Measurements from ENCODE around the gene COL15A1.

The COL15A1 gene

DNA sequence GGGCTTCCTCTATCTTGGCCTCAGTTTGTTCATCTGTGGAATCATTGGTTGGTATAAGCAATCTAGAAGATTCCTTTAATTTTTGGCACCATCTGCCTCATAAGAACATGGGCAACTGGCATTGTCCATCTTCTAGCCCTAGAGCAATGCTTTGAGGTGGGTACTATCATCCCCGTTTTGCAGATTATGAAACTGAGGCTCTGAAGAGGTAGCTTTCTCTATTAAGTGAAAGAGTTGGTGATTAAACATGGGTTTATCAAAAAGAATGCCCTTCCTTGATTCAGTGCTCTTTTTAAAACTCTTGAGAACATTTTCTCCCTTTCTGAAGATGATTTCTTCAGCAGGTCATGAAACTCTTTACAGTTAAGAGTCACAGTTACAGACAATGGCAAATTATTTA is 118.8 kb downstream of the COL15A1 start:
- no peak for DNase-seq

DNA sequence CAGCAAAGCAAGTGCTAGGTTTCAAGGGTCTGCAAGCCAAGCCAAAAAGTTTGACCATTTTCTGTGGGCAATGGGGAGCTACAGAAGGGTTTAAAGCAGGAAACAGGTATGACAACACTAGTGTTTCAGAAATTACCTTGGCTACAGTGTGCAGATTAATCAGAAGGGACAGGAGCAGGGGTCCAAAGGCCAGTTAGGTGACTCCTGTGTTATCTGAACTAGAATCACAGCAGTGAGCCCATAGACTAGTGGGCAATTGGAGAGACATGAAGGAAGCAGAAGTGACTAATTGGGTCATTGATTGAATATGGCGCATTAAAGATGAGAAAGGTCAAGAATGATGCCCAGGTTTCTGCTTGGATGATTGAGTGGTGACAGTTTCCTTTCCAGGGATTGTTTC is 119.8 kb downstream of the COL15A1 start:
- DNase-seq: no peak

DNA sequence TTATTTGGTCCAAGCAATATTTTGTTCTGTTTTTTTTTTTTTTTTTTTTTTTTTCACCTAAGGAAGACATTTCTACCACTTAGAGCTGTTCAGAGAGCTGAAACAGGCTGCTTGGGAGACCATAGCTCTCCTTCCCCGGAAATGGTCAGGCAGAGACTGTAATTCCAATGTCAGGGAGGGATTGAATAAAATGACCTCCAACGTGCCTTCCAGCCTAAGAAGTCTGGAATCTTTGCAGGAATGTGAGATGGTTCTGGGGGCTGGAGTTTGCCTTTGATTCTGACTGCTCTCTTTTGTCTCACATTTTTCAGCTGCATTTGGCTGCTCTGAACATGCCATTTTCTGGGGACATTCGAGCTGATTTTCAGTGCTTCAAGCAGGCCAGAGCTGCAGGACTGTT is 122.9 kb downstream of the COL15A1 start:
- no peak for DNase-seq

DNA sequence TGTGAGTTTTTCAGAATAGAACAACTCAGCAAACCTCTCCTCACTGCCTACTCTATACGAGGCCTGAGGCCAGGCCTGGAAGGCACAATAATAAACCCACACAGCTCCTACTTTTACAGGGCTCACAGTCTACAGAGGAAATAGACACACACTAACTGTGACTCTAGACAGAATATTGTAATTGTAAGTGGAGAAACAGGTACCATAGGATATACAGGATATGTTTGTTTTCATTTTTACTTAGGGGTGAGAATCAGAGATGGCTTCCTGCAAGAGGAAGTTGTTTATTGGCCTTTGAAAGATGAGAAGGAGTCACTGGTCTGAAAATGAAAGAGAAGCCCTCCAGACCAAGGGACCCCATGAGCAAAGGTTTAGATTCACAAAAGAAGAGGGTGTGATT is 125.4 kb downstream of the COL15A1 start:
- no peak for DNase-seq

DNA sequence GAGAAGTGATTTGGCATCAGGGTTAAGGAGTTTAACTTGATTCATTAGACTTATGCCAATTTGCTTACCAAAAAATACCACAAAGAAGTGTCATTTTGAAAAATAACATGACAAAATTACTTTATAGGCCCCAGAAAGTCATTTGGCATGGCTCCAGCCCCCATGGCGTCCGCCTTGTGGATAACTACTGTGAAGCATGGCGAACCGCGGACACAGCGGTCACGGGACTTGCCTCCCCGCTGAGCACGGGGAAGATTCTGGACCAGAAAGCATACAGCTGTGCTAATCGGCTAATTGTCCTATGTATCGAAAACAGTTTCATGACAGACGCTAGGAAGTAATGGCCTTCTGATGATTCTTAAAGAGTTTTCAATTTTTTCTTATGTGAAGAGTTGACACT is 125.8 kb downstream of the COL15A1 start:
- no peak for DNase-seq

DNA sequence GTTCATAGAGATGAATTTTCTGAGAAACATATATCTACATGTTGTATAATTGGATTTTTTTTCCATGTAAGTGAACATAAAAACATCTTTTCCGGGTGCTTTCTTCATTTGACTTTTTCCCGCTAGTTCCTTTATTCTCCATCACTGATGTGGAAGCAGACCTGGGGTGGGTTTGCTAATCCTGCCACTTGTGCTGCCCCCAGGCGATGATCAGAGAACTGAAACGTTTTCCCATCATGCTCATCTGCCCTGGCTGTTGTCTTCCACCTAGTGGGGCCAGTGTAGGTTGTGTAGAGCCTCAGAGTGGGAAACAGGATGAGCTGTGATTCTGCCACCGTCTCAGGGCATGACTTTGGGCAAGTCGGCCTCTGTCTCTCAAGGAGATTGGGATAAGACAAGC is 127.0 kb downstream of the COL15A1 start:
- no peak for DNase-seq

DNA sequence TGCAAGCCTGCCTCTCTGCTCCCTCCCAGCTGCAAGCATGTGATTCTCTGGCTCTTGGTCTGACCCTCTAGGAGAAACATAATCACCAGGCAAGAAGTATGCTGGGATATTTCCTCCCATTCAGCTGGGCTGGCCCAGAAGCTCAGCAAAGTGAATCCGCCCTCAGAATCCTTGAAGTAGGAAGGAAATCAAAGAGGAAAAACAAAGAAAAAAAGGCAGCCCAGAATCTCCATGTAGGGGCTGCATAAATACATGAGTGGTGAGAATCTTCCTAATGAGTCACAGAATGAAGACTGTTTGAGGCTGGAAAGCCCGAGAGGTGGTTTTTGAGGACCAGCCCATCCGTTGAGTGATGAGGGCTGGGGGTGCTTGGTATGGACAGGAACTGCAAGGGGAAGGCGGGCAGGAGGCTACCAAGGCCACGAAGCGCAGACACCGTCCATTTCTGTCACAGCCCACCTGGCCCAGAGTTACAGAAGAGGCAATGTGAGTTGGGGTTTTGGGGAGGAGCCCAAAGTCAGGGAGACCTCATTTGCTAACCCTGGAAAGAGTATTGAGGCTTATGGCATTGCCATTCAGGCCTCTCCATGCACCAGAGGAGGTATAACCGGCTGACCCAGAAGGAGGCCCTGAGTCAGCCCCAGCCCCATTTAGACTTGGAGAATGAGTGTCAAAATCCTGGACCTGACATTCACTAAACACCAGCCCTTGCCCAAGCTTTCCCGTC is 127.8 kb downstream of the COL15A1 start:
- DNase-seq: no peak

DNA sequence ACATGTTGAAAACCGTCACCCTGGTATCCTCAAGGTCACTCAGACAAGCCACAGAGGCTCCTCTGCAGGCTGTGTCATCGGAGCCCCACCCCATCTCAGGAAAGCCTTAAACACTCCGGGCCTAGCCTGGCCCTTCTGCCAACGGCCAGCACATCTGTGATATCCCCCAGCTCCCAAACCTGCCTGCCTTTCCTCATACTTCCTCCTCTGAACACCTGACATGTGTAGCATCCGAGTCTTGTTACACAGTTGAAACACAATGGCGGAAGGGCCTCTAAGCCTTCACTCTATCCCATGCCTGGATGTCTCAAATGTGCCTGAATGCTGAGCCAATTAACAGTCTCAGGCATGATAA is 128.3 kb downstream of the COL15A1 start:
- no peak for DNase-seq

DNA sequence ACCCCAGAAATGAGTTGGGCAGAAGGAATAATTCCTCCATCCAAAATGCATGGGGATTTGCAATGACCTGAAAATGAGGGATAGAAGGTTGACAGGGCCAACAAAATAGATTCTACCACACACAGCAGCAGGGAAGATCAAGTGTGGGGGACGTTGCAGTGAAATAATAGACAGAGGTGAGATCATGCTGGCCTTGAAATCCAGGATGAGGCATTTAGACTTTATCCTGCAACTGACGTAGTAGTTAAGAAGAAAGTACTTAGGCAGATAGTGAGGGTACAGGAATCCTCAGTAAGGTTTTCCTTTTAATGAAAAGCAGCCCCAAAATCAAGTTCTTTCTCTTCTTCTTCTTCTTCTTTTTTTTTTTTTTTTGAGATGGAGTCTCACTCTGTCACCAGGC is 129.6 kb downstream of the COL15A1 start:
- no peak for DNase-seq

DNA sequence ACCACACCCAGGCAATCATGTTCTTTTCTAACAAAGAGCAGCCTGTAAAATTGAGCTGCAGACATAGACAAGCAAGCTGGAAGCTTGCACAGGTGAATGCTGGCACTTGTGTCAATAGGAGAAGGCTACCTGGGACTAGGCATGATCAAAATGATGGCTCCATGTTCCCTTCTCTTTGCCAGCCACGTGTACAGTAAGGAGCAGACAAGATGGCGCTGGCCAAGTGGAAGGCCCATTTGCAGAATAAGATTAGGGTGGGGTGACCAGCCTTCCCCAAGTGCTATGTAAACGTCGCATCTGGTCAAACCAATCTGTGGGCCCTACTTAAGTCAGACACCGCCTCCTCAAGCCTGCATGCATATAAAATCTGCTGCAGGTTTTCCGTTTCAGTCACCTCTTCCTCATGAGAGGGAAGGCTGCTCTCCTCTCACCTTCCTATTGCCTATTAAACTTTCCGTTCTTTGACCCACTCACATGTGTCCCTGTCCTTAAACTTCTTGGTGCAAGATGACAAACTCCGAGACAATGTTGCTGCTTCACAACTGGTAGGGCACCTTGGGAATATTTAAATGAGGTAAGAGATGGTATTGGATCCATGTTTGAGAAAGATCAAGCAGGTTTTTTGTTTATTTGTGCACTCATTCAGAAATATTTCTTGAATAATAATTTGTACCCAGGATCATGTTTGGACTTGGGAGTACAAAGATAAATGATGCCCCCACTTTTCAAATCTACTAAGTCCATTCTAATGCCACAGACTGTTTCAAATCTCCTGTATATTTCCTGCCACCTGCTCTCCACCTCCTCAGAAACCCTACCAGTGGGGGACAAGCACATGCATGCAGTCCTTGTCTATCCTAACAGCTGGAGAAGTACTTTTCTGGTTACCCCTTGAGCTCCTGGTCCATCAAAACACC is 130.5 kb downstream of the COL15A1 start:
- DNase-seq: no peak

DNA sequence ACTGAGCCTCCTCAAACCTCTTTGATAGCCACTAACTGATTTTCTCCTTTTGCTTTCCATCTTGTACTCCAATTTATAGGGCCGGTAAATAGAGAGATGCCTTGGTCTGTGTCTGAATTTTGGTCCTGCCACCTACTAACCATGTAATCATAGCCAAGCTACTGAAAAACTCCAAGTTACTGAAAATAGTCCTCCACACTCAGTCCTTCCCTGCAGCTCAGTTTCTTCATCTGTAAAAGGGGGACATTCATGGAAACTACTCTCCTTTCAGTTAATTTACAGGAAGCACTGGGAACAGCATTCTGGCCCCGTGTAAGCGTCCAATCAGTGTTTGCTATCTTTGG is 131.2 kb downstream of the COL15A1 start:
- DNase-seq: no peak

DNA sequence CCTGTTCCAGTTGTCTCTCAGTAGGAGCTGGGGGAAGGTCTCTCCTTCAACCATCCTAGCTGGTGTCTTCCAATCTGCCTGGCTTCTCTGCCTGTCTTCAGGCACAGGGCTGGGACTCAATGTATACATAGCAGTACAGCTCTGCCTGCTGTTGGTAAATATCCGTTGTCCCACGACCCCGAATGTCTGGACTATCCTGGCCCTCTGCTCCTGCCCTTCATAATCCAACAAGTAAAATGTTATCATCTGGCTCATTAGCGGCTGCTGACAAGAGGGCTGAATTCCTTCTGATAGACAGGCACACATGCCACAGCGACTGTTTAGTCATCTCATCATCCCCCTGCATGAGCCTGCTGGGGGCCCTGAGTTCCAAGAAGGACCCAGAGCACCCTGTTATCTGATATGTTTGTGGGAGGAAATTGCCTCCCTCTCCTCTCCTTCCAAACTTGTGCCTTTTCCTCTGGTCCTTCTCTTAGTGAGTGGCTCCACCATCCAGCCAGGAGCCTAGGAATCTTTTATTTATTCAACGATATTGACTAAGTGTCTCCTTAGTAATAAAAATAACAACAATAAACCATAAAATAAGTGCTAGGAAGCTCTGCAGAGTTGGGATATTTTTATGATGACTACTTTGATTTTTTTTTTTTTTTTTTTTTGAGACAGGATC is 131.7 kb downstream of the COL15A1 start:
- no peak for DNase-seq

DNA sequence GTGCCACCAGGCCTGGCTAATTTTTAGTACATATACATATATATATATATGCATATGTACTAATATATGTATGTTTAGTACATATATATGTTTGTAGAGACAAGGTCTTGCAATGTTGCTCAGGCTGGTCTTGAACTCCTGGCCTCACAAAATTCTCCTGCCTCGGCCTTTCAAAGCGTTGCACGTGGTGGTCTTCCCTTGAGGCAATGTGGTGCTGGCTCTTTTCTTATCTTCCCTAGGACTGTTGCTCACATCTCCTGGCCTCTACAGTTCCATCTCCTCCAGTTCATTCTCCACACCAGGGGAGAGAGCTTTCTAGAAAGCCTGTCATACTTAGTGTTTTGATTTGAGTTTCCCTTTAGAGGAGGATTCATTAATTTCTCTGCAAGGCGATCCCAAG is 132.3 kb downstream of the COL15A1 start:
- no peak for DNase-seq

DNA sequence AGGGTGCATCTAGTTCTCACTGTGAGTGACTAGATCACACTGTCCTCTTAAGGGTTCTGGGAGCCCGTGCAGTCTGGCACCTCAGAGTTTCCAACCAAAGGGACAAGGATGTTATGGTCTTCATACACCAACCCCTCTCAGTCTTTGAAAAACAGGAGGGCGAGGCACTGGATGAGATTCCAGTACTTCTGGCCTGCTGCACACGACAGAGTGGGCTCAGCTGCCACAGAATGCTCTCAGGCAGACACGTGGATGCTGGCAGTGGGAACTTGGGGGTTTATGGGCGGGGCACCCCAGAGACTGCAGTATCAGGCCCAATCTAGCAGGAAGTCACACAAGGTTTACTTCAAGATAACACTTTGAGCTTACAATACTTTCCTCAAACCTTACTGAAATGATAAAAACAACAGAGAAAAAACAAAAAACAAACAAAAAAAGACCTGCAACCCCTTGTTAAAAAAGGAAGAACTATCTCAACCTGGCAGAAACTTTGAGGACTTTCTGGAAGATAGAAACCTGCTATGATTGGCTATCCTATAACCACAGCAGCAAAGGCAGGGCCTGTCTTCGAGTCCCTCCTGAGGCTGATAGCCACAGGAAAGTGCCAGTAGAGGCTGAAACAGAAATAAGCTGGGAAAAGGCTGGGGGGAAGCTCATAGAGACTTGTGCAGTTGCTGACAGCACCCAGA is 132.9 kb downstream of the COL15A1 start:
- DNase-seq: no peak

DNA sequence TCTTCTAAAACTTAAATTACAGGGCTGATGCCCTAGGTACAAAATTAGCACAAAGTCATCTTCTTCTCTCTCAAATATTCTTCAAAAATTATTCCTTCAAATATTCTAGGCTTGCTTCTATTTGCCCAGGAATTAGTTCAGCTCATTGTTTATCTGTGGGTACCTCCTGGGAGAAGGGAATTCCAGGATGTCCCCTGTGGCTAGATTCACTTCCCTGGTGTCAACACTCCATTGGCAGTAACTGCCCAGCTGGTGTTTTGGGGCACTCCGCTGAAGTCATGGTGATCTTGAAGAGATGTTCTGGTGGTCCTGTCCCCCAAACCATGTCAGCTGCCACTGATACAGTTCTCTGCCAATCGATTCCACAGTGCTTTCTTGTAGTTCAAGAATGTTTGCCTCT is 135.0 kb downstream of the COL15A1 start:
- DNase-seq: no peak

DNA sequence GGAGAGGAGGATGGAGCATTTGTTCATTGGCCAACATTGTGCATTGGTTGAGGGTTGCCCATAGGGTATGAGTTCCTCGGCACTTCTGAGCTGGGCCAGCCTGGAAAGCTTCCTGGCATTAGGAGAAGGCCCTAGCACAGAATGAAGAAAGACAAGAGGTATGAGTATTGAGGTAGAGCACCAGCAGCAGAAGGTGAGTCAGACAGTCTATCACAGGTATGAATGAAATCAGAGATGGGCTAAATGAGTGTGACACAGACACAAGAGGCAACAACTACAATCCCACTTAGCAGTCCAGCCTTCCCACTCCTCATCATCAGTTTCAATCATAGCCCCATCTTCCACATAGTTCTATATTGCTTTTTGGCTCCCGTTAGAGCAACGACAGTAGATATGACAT is 135.8 kb downstream of the COL15A1 start:
- DNase-seq: no peak

DNA sequence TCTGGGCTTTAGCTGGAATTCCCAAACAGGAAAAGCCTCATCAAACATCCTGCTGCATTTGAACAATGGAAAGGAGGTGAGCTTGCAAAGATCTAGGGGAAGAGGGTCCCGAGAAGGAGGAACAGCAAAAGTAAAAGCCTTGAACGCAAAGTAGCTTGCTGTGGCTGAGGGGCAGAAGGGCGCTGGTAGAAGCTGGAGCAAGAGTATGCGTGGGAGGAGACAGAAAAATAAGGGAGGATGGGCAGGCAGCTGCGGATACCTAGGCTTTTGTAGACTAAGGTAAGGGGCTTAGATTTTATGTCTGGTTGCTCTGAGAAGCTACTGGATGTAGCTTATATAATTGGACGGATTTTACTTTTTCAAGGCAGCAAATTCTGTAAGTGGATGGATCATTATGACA is 139.3 kb downstream of the COL15A1 start:
- no peak for DNase-seq

DNA sequence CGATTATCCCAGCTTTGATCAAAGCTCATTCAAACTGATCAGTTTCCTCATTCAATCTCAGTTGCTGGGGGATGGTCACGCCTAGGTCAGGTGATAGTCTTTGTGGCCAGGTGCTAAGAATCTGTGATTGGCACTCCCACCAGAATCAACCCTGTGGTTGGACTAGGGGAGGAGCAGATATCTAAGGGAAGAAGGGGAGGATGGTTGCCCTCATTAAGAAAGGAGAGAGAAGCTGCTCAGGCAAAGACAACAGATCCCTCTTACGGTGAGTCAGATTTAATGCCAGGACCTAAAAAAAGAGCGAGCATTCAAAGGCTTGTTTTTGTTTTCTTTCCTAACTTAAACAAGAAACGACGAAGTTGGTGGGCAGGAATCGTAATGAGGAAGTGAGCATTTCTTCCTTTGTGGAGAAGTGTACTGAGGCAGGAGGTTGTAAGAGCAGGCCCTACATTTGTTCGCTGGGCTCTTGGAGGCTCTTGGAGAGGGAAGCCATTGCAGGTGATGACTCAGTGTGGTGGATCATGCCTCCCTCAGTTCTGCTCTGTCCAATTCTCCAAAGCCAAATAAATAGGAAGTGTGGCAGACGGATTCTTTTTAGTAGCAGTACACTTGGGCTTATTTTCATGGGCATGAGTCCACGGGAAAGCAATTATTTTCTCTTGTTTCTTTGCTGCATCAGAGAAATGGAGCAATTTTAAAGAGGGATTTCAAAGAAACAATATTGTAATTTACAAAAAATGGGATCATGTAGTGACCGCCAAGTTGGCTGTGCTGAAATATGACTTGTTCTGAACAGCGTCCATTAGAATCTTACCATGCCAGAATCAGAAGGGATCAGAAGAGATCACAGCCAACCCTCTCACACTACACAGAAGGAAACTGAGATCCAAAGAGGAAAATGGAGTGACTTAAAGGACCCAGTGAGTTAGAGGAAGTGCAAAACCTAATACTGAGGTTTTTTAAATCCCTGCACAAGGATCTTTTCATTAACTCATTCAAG is 142.5 kb downstream of the COL15A1 start:
- no peak for DNase-seq

DNA sequence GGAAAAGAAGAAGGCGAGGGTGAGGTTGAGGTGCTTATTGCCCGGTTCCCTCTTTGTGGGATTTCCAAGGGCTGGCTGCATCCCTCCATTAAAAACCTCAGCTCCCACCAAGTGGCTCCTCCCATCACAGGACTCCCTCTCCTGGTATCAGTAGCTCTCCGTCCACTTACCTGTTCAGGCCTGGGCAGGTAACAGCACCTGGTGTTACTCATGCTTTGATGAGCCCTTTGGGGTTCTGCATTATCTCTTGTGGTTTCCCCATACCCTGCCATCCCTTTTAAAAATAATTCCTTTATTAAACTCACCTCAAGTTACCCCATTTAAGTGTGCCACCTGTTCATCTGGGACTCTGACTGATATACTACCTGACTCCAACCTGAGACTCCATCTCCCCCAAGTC is 143.8 kb downstream of the COL15A1 start:
- no peak for DNase-seq

DNA sequence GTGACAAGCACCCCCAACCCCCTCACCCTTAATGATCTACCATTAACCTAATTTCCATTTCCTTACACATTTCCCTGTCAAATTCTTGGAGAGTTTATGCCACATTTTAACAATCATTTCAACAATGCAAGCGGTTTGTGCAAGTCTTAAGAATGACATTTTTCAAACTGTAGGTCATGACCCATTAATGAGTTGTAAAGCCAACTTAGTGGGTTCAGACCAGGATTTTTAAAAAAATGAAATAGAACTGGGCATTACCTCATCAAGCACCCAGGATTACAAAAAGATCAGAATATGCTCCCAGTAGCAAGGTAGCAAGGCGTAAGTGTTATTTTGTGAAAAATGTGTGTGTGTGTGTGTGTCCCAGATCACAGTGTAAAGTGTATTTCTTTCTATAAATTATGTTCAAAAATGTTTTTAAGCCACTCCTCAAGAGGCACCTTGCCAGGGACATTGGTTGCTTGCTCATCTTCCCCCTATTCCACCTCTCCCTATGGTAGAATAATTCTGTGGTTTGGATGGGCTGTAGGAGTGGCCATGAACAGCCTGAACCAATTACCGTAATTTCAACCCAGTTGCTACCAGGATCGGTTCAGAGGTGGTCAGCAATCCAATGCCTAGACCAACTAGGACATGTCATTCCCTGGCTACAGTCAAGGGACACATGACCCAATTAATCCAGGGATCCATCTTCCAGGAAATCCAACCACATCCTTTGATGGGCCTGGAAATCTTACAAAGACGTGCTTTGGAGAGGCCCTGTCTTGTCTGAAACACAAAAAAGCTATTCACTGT is 146.8 kb downstream of the COL15A1 start:
- DNase-seq: no peak
